OCI-LY3 (cell line): ENCODE data around the gene GPR55.

Experiments
- EZH2phosphoT487 ChIP-seq: fragments of 200-600 bp; shearing (Covaris generic); IDR thresholded peaks from 2 replicates; pipeline ENCODE4 v1.6.1; 2018; ENCODE audit warnings: antibody characterized with exemption, mixed run types, low read depth
- TF ChIP-seq, protein P1 (sequence below): fragments of 200-600, 300-600 bp; sonication (generic); IDR thresholded peaks from 2 replicates; pipeline ENCODE4 v1.5.1; 2014; ENCODE audit warnings: antibody characterized with exemption, low read length, low read depth

DNA sequence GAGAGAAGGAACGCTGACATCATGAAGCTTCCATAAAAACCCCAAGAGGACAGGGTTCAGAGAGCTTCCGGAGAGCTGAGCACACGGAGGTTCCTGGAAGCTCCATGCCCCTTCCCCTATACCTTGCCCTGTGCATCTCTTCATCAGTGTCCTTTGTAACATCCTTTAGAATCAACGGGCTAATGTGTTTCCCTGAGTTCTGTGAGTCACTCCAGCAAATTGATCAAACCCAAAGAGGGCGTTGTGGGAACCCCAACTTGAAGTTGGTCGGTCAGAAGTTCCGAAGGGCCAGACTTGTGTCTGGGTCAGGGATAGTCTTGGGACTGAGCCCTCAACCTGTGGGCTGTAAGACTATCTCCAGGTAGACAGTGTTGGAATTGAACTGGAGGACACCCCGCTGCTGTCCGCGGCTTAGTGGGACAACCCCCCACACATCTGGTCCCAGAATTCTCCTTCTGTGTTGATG, 25.9 kb upstream of the GPR55 start:
- no peak for TF ChIP-seq EZH2phosphoT487
- TF ChIP-seq, protein P1, sequence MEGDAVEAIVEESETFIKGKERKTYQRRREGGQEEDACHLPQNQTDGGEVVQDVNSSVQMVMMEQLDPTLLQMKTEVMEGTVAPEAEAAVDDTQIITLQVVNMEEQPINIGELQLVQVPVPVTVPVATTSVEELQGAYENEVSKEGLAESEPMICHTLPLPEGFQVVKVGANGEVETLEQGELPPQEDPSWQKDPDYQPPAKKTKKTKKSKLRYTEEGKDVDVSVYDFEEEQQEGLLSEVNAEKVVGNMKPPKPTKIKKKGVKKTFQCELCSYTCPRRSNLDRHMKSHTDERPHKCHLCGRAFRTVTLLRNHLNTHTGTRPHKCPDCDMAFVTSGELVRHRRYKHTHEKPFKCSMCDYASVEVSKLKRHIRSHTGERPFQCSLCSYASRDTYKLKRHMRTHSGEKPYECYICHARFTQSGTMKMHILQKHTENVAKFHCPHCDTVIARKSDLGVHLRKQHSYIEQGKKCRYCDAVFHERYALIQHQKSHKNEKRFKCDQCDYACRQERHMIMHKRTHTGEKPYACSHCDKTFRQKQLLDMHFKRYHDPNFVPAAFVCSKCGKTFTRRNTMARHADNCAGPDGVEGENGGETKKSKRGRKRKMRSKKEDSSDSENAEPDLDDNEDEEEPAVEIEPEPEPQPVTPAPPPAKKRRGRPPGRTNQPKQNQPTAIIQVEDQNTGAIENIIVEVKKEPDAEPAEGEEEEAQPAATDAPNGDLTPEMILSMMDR: no peak
